ELF-1 (cell line): ENCODE results near the gene TMEM109.
A peak's percentile ranks its signal among the peaks of the same experiment; 100 is the strongest.

ENCODE experiments used
- DNase-seq: peaks from one replicate; pipeline ENCODE4 v3.0.0-alpha.2; 2016; ENCODE audit warnings: low read depth, low spot score

The TMEM109 gene

GRCh38 chr11:60913793-60914632 lies at the start of gene TMEM109:
TSS of gene TMEM109 (plus strand) at chr11:60914158. CDS start at chr11:60919694, 5,536 bp downstream.
- DNase-seq: peak; percentile 92

DNA sequence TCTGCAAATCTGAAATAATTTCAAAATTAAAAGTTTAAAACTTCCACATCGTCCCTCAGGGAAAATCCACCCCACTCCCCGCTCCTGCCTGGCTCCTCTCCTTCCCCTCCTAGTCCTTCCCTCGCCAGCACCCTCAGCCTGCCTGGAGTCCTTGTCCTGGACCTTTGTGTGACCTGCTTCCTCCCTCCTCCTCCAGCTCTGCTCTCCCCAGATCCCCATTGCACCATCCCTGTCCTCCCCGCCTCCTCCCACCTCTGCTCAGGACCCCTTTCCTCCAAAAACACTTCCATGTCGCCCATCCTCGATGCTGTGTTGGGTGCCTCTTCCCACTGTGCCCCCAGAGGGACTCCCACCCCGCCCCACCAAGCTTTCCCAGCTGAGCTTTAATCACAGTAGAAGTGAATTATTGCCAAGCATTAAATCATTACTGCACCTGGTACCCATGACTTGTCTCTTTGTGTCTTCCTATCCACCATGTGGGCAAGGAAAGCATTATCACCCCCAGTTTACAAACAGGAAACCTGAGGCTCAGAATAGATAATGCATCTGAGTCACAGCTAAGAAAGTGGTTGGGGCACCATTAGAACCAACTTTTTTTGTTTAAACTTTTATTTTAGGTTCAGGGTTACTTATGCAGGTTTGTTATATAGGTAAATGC lies 49.0 kb upstream of the TMEM109 start:
- DNase-seq: no peak

DNA sequence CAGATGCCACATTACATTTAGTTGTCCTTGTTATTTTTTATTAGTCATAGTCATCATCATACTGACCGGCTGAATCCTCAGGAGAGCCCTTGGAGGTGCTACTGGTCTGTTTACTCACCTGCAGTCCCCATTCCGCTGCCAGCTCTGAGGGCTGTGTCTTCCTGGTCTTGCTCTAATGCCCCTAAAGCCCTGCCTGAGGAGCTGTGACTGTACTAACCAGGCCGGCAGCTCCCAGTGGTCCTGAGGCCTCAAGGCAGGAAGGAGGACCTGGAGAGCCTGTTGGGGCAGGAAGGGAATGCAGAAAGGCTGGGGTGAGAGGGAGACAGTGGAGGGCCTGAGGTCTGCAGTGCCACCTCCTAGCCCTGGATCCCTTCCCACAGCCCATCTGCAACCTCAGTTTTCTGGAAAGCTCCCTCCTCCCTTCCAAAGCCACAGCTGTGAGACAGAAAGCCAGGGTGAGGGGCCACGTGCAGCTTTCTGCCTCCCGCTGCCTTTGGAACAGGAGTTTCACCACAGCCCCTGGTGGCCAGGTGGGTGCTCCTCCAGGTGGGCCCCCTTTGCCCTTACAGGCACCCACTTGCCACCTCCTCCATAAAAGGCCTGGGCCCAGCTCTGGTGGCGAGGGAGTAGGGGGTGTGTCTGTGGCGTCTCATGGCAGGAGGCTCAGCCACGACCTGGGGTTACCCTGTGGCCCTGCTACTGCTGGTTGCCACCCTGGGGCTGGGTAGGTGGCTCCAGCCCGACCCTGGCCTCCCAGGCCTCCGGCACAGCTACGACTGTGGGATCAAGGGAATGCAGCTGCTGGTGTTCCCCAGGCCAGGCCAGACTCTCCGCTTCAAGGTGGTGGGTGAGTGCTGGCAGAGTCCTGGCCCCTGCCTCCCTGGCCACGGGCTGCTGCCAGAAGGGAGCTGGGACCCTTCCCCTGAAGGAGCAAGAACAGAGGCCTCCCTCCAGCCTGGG lies 46.8 kb upstream of the TMEM109 start, which contains the start of gene ZP1:
Gene ZP1, plus strand, starts transcription at position 632 of the 960 bp plus-strand sequence. Its CDS starts 20 bp downstream, at position 652.
- peak; percentile 59 for DNase-seq

DNA sequence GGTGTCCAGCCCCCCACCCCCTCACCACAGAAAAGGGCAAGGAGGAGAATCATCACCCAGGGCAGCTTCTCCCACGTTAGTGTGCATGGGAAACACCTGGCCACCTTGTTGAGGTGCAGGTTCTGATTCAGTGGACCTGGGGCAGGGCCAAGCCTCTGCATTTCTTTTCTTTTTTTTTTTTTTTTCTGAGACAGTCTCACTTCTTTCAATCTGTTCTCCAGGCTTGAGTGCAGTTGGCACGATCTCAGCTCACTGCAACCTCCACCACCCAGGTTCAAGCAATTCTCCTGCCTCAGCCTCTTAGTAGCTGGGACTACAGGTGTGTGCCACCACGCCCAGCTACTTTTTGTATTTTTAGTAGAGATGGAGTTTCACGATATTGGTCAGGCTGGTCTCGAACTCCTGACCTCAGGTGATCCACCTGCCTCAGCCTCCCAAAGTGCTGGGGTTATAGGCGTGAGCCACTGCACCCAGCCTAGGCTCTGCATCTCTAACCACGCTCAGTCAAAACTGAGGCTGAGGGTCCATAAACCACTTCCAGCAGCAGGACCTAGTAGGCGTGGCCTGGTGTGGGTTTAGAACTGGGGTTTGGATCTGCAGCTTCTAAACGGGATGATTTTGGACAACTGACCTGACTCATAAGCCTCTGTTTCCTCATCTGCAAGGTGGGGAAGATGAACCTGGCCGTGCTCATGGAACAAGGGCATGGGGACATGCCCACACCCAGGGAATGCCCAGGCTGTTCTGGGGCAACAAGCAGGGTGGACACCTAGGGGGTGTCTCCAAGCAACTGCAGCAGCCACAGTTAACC lies 45.9 kb upstream of the TMEM109 start:
- no peak for DNase-seq

- DNase-seq: no peak
These were observed 45.1 kb upstream of the TMEM109 start for GRCh38 chr11:60868682-60869450.

GRCh38 chr11:60869451-60869825 lies 44.5 kb upstream of the TMEM109 start:
- no peak for DNase-seq

DNA sequence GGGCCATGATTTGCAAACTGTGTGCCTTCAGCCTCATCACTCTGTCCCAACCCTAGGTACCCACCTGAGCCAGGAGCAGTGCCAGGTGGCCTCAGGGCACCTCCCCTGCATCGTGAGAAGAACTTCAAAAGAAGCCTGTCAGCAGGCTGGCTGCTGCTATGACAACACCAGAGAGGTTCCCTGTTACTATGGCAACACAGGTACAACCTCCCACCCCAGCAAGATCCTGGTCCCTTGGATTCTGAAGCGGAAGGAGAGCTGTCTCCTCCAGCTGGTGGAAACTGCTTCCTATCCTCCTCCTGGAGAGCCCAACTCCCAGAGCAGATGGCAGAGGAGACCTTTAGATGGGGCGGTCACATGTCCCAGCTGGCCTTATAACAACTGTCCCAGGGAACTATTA lies 43.7 kb upstream of the TMEM109 start:
- peak; percentile 55 for DNase-seq

DNA sequence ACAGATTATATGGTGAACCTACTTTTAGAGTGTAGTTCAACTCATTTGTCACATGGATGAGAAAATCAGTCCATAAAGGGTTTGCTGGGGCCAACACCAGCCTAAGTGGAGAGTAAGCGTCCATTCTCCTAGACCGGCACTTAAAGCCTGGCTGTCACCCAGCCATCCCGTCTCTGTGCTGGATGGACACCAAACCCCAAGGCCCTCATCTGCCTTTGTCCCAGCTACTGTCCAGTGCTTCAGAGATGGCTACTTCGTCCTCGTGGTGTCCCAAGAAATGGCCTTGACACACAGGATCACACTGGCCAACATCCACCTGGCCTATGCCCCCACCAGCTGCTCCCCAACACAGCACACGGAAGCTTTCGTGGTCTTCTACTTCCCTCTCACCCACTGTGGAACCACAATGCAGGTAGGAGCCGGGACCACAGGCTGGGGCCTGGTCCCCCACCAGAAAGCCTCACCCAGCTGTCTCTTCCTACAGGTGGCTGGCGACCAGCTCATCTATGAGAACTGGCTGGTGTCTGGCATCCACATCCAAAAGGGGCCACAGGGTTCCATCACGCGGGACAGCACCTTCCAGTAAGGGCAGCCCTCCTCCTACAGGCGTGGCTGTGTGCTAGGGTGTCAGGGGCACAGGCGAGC lies 43.1 kb upstream of the TMEM109 start:
- DNase-seq: no peak

- no peak for DNase-seq
These were observed 42.4 kb upstream of the TMEM109 start for GRCh38 chr11:60871378-60872061.

DNA sequence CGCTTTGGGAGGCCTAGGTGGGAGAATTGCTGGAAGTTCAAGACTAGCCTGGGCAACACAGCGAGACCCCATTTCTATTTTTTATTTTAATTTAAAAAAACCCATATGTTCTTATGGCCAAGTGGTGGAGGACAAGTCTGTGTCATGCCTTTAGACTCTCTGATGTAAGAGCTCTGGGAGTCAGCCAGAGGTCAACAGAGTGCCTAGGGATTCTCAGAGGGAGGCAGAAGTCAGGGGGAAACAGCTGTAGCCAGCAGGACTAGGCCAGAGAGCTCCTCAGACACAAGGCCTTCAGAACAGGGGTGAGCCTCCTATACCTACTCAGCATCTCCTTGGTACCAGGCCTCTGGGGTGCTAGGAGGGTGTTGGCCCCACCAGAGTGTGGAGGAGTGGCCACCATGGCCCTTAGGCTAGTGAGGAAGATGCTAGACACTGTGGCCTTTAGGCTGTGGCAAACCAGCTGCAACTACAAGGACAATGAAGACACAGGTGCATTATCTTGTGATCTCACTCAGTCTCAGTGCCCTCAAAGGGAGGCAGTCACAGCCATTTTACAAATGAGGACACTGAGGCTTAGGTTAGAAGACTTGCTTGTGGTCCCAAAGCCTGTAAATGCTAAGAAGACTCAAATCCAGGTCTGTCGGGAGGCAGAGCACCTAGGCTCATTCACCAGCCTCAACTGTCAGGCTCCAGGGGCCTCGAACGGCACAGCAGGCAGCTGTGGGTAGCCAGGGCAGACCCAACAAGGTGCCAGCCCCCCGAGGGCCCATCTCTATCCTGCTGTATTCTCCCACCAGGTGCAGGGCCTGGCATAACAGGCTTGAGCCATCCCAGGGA lies 41.6 kb upstream of the TMEM109 start:
- DNase-seq: no peak

- DNase-seq: peak; percentile 66
These were observed 40.9 kb upstream of the TMEM109 start for GRCh38 chr11:60872961-60873524.

- DNase-seq: no peak
These were observed 40.4 kb upstream of the TMEM109 start for GRCh38 chr11:60873533-60873932.

GRCh38 chr11:60874421-60875365 lies 39.3 kb upstream of the TMEM109 start:
- DNase-seq: no peak

DNA sequence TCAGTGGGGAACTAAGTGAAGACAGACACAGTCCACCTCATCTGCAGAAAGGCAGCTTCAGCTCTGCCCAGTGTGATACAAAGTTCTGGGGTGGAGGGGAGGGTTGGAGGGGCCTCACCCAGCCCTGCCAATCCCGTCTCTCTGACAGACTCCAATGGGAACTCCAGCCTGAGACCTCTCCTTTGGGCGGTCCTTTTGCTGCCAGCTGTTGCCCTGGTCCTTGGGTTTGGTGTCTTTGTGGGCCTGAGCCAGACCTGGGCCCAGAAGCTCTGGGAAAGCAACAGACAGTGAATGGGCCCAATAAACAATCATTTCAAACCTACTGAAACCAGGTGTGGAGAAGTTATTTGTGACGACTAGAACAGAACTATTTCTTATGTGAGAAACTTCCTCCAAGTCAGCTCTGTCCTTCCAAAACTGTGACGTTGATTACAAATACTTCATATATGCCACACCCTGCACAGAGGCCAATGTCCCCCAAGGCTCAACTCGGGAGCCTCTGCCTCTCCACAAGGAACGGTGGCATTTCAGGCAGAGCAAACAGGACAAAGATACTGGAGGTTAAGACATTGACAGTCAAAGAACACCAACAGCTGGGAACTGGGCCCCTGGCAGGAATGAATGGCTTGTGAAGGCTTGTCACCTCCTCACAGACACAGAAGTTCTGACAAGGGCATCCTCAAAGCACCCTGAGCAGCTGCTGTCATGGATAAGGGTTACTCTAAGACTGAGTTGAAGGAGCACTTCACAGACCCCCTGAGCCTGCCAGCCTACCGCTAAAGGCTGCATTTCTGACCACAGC lies 38.4 kb upstream of the TMEM109 start:
- no peak for DNase-seq

DNA sequence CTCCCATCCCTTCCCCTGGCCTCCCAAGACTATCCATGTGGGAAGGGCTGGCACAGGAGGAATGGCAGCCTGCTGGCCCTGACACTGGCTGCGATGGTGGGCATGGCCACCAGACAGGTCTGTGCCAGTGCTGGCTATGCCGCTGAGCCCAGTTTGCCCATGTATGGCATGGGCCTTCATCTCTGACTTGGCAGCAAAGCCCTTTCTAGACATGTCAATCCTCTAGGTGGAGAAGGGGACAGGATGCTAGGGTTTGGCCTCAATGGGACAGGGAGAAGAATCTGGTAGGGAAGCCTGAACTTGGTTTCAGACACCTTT lies 37.8 kb upstream of the TMEM109 start:
- DNase-seq: no peak
